COR-L47 (cell line): ENCODE data around the gene PDX1.

ENCODE experiments used
- DNase-seq: peaks from one replicate; lab custom pipeline; 2025; lab: John Stamatoyannopoulos, UW

Gene PDX1

GRCh38 chr13:27922883-27923612 lies 3.2 kb downstream of the PDX1 start:
- no peak for DNase-seq

- DNase-seq = no peak
Observed at GRCh38 chr13:27923794-27924528, 4.2 kb downstream of the PDX1 start.

- no peak for DNase-seq
Observed at GRCh38 chr13:27924529-27925141, 4.8 kb downstream of the PDX1 start.

- no peak for DNase-seq
Observed at GRCh38 chr13:27925220-27925991, 5.6 kb downstream of the PDX1 start.

GRCh38 chr13:27926644-27927434 lies 7.0 kb downstream of the PDX1 start:
- no peak for DNase-seq

GRCh38 chr13:27927444-27928352 lies 7.9 kb downstream of the PDX1 start:
- DNase-seq = no peak

- no peak for DNase-seq
Observed at GRCh38 chr13:27928353-27928804, 8.6 kb downstream of the PDX1 start.

GRCh38 chr13:27928805-27929753 lies 9.3 kb downstream of the PDX1 start:
- DNase-seq = no peak

GRCh38 chr13:27929868-27930267 lies 10.1 kb downstream of the PDX1 start:
- DNase-seq = no peak

GRCh38 chr13:27933118-27933517 lies 13.3 kb downstream of the PDX1 start:
- DNase-seq = no peak

GRCh38 chr13:27933580-27934328 lies 14.0 kb downstream of the PDX1 start:
- no peak for DNase-seq

- DNase-seq = peak; percentile 46
Observed at GRCh38 chr13:27942972-27943371, 23.2 kb downstream of the PDX1 start.

- DNase-seq = no peak
Observed at GRCh38 chr13:27952876-27953675, 33.3 kb downstream of the PDX1 start.

- peak; percentile 66 for DNase-seq
Observed at GRCh38 chr13:27953676-27954405, 34.0 kb downstream of the PDX1 start.

- DNase-seq = no peak
Observed at GRCh38 chr13:27954406-27954851, 34.6 kb downstream of the PDX1 start.

GRCh38 chr13:27955014-27955591 lies 35.3 kb downstream of the PDX1 start:
- no peak for DNase-seq
